HL-60/S4 treated with phorbol 12-myristate 13-acetate at 8.2 ng/mL for 4 days and 3 days (cell line): Measurements from ENCODE around the gene SLC30A10.
"Not testable (repeated sequence)": the region's sequence is repeated elsewhere in the genome, so short reads cannot be mapped to it uniquely, and the experiment has no call there.

ENCODE experiments used
- in situ Hi-C: fragments of 300-500 bp; cut with MboI; formaldehyde crosslinking; loops from 2 replicates; pipeline ENCODE4 v1.15.0; 2022; ENCODE audit warnings: low sequenced_read_pairs

Gene SLC30A10

DNA sequence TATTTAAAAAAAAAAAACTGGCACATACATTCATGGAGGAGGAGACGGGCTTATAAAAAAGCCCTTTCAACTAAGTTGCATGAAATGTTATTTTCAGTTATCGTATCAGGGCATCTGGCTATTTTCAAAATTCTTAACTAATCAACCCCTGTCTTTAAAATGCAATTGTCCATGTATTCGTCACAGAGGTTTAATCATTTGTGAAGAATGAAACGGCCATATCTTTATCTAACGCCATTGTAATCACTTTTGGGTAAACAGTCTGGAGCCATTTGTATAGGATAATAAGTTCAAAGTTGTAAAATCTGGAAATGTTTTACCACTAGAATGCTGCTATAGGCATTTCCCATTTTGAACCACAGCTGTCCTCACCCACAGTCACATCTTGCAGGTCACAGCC is 30.4 kb downstream of the SLC30A10 start:
- in situ Hi-C loops: no loop called here

DNA sequence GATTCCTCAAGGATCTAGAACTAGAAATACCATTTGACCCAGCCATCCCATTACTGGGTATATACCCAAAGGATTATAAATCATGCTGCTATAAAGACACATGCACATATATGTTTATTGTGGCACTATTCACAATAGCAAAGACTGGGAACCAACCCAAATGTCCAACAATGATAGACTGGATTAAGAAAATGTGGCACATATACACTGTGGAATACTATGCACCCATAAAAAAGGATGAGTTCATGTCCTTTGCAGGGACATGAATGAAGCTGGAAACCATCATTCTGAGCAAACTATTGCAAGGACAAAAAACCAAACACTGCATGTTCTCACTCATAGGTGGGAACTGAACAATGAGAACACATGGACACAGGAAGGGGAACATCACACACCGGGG is 36.1 kb downstream of the SLC30A10 start:
- in situ Hi-C loops: not testable (repeated sequence)

DNA sequence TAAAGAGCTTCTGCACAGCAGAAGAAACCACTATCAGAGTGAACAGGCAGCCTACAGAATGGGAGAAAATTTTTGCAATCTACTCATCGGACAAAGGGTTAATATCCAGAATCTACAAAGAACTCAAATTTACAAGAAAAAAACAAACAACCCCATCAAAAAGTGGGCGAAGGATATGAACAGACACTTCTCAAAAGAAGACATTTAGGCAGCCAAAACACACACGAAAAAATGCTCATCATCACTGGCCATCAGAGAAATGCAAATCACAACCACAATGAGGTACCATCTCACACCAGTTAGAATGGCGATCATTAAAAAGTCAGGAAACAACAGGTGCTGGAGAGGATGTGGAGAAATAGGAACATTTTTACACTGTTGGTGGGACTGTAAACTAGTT is 36.5 kb downstream of the SLC30A10 start:
- in situ Hi-C loops: not testable (repeated sequence)

DNA sequence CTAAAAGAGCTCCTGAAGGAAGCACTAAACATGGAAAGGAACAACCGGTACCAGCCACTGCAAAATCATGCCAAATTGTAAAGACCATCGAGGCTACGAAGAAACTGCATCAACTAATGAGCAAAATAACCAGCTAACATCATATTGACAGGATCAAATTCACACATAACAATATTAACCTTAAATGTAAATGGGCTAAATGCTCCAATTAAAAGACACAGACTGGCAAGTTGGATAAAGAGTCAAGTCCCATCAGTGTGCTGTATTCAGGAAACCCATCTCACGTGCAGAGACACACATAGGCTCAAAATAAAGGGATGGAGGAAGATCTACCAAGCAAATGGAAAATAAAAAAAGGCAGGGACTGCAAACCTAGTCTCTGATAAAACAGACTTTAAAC is 39.7 kb downstream of the SLC30A10 start:
- in situ Hi-C loops: not testable (repeated sequence)

DNA sequence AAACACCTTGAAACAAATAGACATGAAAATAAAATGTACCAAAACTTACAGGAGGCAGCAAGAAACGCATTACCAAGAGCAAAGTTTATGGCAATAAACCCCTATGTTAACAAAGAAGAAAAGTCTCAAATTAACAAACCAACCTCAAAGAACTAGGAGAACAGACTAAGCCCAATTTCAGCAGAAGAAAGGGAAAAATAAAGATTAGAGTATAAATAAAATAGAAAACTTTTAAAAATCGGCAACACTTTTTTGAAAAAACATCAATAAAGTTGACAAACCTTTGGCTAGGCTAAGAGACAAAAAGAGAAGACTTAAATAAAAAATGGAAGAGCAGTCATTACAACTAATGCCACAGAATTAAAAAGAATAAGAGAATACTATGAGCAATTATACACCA is 42.7 kb downstream of the SLC30A10 start:
- in situ Hi-C loops: no loop called here

DNA sequence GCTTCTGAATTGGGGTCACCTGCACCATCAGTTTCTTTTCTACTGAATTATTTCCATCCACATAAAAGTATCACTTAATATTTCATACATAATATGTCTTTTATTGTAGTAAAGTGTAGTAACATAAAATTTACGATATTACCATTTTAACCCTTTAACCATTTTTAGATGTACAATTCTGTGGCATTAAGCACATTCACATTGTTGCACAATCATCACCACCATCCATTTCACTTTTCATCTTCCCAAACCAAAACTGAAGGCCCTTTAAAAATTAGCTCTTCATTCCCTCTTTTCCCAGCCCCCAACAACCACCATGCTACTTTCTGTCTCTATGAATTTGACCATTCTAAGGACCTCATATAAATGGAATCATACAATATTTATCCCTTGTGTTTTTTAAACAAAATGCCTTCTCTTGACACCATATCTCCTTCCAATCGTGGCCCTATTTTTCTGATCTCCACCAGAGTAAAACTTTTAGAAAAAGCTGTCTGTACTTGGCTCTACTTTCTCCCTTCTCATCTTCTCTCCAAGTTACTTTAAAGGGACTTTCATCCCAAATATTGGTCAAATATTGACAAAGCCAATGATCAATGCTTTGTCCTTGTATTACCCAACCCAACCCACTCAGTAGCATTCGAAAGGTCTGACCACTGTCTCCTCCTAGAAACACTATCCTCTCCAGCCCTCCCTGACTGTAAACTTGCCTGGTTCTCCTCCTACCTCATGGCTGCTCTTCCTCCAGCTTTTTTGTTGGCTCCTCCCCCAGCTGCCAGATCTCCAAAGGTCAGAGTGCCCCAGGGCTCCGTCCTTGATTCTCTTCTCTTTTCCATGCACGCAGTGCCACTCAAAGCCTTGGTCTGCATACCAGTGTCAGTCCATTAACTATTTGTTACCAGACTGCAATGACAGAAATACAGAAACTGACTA is 44.7 kb downstream of the SLC30A10 start:
- in situ Hi-C loops: no loop called here

DNA sequence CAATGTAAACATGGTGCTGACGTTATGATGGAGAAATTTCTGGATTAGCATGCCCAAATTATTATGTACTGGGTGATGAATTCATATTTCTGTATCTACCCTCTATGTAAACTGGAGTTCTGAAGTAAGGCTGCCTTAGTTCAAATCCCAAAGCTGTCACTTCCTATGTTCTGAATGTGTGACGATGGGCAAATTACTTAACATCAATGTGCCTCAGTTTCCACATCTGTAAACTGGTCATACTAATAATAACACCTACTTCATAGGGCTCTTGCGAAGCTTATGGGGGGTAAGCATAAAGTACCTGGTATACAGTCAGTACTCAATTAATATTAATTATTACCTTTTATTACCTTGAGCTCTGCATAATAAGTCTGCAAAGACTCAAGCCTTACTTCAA is 45.6 kb downstream of the SLC30A10 start:
- in situ Hi-C loops: no loop called here

DNA sequence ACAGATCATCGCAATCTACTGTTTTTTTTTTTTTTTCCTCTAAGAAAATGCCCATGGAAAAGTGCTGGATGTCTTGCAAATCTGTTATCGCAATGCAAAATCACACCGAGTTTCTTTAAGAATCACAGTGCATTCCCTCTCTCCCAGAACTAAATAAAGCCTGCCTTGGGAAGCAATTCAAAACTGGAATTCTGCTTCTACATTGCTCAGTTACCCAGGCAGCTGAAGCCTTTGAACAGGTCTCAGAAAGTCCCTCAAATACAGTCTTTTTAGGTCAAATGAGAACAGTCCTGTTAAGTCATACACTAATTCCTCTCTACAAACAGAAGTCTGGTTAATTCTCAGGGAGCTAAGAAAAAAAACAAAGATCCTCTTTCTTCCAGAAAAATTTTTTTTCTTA is 46.3 kb downstream of the SLC30A10 start:
- in situ Hi-C loops: no loop called here

DNA sequence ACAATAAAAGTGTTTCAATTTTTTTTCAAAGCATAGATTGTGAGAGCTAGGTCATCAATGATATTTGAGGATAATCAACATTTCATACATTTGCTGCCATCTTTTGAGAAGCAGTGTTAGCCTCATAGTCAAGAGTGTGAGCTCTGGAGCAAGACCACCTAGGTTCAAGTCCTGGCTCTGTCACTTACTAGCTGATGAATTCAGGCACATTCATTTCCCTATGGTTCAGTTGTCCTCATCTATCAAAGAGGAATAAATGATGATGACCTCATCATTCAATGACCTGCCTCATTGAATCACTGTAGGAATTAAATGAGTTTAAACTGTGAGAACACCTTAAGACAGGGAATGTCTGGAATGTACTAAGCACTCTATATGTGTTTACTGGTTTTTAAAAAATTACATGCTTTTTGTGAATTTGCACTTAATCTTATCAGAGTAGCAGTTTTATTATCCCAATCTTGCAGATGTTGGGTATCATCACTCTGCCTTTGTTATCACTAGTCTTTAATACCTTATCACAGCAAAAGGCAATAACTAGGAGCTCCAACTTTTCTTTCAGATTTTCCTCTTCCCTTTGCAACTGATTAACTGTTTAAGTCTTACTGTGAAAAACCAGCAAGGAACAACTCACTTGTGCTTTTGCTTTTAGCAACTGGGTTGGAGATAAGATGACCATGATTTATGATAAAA is 47.4 kb downstream of the SLC30A10 start:
- in situ Hi-C loops: no loop called here

DNA sequence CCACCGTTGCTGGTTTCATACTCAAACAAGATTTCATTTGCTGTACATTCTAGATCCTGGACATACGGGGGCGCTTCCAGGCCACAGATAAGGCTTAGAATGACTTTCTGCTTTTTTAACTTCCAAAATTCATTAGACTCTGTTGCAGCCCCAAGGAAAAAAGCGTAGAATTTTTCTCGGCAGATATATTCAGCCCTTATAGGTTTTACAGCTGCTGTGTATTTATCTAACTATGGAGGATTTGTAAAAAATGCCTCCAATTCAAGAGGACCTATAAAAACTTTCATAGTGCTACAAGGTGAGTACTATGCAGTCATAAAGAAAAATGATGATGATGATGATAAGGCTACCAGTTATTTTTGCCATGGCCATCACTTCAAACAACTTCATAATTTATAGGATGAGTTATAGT is 51.6 kb downstream of the SLC30A10 start:
- in situ Hi-C loops: no loop called here

DNA sequence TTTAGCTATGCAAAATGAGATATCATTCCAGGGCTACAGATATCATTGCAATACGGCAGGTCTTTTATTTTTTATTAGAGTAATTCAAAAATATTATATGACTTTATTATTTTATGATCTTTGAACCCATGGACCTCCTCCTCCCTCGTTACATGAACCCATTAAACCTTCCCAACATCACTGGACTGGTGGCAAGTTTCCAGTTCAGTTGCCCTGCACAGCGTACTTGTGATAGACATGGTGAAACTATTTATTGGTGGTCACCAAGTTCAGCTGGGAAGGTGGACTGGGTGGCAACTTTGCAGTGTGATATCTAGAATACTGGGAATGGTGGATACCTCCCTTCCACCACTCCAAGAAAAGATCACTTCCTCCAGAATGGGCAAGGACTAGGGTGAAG is 52.5 kb downstream of the SLC30A10 start:
- in situ Hi-C loops: no loop called here

DNA sequence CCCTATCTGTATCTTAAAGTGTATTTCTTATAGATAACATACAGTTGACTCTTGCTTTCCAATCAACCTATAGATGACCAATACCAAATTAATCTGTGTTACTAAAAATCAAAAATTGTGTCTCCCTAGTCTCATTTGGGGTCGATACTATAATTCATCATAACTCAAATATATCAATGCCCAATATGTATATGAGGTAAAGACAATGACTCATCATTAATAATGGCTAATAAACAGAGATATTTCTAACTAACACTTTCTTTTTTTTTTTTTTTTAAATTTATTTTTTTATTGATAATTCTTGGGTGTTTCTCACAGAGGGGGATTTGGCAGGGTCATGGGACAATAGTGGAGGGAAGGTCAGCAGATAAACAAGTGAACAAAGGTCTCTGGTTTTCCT is 55.8 kb downstream of the SLC30A10 start:
- in situ Hi-C loops: not testable (repeated sequence)

DNA sequence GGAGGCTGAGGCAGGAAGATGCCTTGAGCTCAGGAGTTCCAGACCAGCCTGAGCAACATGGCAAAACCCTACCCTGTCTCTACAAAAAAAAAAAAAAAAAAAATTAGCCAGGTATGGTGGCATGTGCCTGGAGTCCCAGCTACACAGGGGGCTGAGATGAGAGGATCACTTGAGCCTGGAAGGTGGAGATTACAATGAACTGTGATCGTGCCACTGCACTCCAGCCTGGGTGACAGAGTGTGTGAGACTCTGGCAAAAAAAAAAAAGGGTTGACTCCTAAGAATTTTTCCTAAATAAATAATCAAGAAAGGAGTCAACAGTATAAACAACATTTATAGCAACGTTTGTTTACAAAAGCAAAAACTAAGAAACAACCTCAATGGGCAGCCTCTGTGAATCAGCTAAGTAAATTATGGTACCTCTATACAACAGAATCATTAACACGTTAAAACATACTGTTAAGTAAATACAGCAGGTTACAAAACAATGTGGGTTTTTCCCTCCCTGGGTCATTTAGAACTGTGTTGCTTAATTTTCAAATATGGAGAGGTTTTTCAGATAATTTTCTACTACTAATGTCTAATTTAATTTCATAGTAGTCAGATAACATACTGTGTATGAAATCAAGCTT is 56.8 kb downstream of the SLC30A10 start:
- in situ Hi-C loops: no loop called here

DNA sequence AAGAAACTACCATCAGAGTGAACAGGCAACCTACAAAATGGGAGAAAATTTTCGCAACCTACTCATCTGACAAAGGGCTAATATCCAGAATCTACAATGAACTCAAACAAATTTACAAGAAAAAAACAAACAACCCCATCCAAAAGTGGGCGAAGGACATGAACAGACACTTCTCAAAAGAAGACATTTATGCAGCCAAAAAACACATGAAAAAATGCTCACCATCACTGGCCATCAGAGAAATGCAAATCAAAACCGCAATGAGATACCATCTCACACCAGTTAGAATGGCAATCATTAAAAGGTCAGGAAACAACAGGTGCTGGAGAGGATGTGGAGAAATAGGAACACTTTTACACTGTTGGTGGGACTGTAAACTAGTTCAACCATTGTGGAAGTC is 59.7 kb downstream of the SLC30A10 start:
- in situ Hi-C loops: not testable (repeated sequence)
